ENCODE data around the gene TPRN.

TPRN gene

GRCh38 chr9:137236238-137236935, 35.8 kb upstream of the TPRN start:
- peak; percentile 83 to 91 for DNase-seq (ENCODE audit: low read depth in 1 of 2, low spot score in 1 of 2)

- no peak for DNase-seq (ENCODE audit: low read depth in 1 of 2, low spot score in 1 of 2)
Measured at GRCh38 chr9:137235424-137236237, 35.1 kb upstream of the TPRN start.

- DNase-seq (ENCODE audit: low read depth in 1 of 2, low spot score in 1 of 2): no peak
Measured at GRCh38 chr9:137234758-137235423, 34.4 kb upstream of the TPRN start.

DNA sequence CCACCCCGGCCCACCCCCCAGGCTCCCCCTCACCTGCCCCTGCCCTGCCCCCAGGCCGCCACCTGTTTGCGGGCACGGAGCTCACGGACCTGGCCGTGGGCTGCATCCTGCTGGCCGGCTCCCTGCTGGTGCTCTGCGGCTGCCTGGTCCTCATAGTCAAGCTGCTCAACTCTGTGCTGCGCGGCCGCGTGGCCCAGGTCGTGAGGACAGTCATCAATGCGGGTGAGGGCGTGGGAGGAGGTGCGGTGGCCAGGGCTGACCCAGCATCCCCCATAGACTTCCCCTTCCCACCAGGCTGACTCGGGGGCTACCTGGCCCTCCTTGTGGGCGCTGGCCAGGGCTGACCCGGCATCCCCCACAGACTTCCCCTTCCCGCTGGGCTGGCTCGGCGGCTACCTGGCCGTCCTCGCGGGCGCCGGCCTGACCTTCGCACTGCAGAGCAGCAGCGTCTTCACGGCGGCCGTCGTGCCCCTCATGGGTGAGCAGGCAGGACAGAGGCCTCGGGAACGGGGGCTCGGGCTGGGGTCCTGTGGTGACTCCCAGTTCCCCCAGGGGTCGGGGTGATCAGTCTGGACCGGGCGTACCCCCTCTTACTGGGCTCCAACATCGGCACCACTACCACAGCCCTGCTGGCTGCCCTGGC, 33.6 kb upstream of the TPRN start:
- no peak for DNase-seq (ENCODE audit: low read depth in 1 of 2, low spot score in 1 of 2)

DNA sequence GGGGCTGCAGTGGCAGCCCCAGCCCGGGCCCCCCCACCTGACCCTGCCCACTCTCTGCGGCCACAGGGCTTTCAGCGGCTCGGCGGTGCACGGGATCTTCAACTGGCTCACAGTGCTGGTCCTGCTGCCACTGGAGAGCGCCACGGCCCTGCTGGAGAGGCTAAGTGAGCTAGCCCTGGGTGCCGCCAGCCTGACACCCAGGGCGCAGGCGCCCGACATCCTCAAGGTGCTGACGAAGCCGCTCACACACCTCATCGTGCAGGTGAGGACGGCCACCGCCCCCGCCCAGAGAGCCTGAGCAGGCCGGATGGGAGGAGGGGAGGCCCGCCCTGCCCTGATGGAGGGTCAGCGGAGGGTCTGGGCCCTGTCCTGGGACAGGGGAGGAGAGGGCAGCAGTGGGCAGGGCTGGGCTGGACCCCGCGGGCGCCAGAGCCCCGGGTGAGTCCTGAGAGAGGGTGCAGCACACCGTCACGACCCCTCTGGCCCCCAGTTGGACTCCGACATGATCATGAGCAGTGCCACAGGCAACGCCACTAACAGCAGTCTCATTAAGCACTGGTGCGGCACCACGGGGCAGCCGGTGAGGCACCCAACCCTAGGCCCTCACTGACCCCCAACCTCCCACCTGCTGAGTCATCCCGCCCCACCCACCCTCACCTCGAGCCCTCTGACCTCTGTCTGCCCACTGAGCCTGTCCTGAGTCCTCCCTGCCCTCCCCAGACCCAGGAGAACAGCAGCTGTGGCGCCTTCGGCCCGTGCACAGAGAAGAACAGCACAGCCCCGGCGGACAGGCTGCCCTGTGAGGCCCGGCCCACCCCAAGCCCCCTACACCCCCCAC, 32.8 kb upstream of the TPRN start:
- DNase-seq (ENCODE audit: low read depth in 1 of 2, low spot score in 1 of 2): no peak

DNA sequence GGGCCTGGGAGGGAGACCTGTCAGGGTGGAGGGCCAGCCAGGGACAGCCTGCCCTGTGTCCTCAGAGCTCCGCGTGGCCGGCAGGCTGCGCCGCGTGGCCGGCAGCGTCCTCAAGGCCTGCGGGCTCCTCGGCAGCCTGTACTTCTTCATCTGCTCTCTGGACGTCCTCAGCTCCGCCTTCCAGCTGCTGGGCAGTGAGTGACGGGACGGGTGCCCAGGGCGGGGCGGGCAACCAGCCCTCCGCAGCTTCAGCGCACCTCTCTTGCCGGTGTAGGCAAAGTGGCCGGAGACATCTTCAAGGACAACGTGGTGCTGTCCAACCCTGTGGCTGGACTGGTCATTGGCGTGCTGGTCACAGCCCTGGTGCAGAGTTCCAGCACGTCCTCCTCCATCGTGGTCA, 32.0 kb upstream of the TPRN start:
- DNase-seq (ENCODE audit: low read depth in 1 of 2, low spot score in 1 of 2): no peak

DNA sequence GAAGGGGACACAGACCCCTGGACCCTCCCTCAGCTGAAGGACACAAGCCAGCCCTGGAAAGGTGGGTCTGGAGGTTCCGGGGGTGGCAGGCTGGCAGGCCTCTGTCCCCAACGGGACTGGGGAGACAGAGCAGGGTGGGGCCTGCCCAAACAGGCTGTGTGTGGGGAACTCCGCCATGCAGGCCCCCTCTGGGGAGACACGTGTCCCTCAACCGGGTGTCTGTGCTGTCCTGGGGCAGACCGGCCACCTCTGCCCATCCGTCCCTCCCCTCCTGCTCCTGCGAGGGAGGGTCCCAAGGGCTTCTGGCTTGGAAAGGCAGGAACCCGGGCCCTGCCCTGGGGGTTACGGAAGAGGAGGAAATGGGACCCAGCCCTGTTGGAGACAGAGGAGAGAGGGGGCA, 31.6 kb upstream of the TPRN start:
- no peak for DNase-seq (ENCODE audit: low read depth in 1 of 2, low spot score in 1 of 2)

- DNase-seq (ENCODE audit: low read depth in 1 of 2, low spot score in 1 of 2): no peak
Measured at GRCh38 chr9:137231372-137232039, 31.0 kb upstream of the TPRN start.

DNA sequence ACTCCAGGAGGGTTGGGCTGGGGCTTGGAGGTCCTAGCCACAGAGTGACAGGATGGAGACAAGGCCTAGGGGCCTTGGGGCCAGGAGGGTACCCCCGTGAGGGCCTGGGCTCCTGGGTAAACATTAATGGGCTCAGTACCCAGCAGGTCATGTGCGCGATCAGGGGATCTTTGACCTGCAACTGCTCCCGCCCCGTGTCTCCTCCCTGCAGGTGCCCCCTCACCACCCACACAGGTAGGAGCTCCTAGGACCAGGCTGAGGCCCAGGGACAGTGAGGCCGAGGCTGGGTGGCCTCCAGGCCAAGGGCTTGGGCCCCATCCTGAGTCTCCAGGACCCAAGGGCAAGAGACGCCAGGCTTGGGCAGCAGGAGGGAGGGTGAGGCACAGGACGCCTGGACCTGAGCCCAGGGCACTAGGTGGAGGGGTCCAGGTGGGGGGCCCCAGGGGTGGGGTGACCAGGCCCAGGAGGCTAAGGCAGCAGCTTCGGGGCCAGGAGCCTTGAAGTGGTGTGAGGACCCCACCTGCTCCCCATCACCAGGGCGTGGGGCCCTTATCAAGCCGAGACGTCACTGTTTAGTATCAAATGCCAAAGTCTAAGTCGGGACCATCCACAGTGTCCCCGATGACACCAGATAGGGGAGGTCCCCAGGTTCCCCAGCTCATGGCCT, 30.3 kb upstream of the TPRN start, which contains the start of gene SLC34A3:
Gene SLC34A3 (plus strand): TSS at position 197 of the 667 bp plus-strand sequence. CDS start 802 bp downstream, outside the sequence.
- no peak for DNase-seq (ENCODE audit: low read depth in 1 of 2, low spot score in 1 of 2)

- no peak for DNase-seq (ENCODE audit: low read depth in 1 of 2, low spot score in 1 of 2)
Measured at GRCh38 chr9:137229903-137230704, 29.6 kb upstream of the TPRN start.

DNA sequence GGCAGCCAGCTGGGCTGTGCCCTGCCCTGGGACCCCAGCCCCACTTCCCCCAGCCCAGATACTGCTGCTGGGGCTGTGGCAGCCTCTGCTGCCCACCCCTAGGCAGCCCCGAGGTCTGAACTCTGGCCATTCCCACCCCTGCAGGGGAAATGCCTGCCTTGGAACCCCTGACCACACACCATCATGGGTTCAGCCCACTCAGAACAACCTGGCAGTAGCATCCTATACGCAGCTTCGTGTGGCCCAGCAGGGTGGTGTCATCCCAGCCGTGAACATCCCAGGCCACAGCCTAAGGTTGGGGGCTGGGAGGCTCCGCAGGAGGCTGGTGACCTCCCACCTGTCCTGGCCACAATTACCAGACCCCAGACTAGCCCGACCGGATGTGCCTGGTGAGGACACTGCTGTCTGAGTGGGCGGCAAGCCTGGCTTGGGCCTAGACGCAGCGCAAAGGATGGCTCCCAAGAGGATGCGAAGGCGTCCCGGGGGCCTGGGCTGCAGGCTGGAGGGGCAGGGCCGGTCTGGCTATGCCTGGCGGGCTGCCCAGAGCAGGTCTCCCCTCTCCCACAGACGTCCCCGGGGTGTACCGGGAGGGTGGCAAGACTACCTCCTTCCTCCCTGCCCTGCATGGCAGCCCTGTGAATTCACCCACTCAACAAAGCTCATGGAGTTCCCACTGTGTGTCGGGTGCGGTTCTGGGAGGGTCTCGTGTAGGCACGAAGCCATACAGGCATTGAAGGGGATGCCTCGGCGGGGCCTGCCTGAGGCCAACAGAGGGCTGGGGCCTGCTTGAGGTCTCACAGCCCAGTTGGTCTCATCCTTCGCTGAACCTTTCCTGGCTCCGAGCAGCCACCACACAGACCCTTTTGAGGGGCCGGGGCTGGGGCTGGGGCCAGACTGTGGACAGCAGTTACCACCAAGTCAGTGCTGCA, 28.7 kb upstream of the TPRN start:
- DNase-seq (ENCODE audit: low read depth in 1 of 2, low spot score in 1 of 2): no peak

- DNase-seq (ENCODE audit: low read depth in 1 of 2, low spot score in 1 of 2): no peak
Measured at GRCh38 chr9:137228506-137228967, 28.0 kb upstream of the TPRN start.

DNA sequence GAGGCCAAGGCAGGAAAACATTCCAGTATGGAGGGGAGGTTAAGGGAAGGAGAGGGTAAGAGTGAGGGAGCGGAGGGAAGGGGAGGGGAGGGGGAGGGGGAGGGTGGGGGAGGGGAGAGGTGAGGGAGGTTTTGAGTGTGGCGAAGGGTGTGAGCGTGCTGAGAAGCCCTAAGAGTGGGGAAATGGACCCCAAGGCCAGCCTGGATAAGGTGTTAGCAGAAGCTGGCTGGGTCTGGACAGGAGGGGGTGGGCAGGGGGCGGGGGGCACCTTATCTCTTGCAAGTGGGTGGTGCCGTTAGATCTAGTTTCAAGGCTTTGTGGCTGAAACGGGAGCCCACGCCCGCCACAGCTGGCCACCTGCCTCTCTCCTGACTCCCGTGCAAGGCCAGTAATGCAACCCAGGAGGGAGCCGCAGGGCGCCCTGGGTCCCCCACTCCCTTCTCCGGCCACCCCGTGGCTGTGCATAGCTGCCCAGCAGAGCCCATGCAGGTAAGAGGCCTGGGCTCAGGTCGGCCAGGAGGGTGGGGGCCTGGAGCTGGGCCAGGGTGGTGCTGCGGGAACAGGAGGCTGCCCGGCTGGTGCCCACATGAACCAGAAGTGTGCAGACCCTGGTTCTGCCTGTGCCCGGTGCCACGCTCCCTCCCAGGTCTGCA, 27.4 kb upstream of the TPRN start:
- DNase-seq (ENCODE audit: low read depth in 1 of 2, low spot score in 1 of 2): no peak

DNA sequence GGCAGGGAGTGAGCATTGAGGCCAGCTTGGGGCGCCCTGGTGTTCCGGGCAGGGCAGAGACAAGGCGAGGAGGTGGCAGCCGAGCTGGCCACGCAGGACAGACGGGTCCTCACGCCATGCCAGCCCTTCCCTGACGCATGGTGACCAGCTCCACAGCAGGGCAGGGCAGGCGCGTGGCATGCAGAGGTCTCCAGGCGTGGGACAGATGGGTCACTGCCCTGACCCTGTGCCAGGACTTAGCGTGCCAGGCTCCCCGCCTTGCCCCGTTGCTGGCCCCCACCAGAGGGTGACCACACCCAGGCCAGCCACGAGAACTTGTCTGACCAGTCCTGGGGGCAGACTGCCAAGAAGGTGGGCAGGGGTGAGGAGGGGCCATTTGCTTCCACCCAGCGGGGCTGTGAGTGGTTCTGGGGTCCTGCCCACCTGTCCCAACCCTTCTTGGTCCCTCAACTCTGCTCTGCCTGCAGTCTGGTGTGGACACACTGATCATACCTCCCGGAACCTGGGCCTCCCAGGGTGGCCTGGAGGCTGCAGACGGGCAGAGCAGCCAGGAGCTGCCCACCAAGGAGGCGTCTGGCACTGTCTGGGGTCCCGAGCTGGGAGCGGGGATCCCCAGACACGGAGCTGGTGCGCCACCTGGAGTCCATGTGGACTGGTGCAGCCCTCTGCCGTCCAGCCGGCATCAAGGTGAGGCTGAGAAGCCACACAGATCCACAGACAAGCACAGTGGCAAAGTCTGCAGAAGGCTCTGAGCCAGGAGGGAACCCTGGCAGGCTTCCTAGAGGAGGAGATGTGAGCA, 26.7 kb upstream of the TPRN start, which contains the start of gene RNF224:
Gene RNF224 (plus strand): TSS at position 449 of the 799 bp plus-strand sequence. CDS start 834 bp downstream, outside the sequence.
- peak; percentile 70 to 72 for DNase-seq (ENCODE audit: low read depth in 1 of 2, low spot score in 1 of 2)

GRCh38 chr9:137226338-137227053, 26.0 kb upstream of the TPRN start:
- DNase-seq (ENCODE audit: low read depth in 1 of 2, low spot score in 1 of 2): no peak
